ENCODE measurements around the gene ABCA13.

Gene ABCA13

GRCh38 chr7:48452218-48452617 lies 281.0 kb downstream of the ABCA13 start:
- no peak for DNase-seq

GRCh38 chr7:48454750-48455192 lies 283.5 kb downstream of the ABCA13 start:
- DNase-seq, result no peak

GRCh38 chr7:48455363-48455762 lies 284.1 kb downstream of the ABCA13 start:
- DNase-seq, result no peak

GRCh38 chr7:48458701-48459524 lies 287.7 kb downstream of the ABCA13 start:
- DNase-seq, result no peak

DNA sequence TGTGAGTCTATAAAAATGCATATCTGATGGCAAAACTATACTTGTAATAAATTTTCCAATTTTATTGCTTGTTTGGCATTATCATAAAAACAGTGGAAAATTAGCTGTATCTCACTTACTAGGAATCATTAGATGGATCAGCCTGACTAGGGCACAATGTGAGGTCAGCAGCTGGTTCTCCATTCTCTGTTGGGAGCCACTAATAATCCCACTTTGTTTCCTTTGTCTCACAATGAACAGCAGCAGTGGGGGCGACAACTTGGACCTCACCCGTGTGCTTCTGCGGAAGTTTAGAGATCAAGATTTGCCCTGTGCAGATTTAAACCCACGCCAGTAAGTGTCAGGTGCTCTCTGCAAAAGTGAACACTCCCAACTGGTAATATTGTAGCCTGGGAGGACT lies 295.5 kb downstream of the ABCA13 start:
- DNase-seq, result no peak

GRCh38 chr7:48471196-48471595 lies 299.9 kb downstream of the ABCA13 start:
- no peak for DNase-seq

GRCh38 chr7:48472640-48473039 lies 301.4 kb downstream of the ABCA13 start:
- no peak for DNase-seq

DNA sequence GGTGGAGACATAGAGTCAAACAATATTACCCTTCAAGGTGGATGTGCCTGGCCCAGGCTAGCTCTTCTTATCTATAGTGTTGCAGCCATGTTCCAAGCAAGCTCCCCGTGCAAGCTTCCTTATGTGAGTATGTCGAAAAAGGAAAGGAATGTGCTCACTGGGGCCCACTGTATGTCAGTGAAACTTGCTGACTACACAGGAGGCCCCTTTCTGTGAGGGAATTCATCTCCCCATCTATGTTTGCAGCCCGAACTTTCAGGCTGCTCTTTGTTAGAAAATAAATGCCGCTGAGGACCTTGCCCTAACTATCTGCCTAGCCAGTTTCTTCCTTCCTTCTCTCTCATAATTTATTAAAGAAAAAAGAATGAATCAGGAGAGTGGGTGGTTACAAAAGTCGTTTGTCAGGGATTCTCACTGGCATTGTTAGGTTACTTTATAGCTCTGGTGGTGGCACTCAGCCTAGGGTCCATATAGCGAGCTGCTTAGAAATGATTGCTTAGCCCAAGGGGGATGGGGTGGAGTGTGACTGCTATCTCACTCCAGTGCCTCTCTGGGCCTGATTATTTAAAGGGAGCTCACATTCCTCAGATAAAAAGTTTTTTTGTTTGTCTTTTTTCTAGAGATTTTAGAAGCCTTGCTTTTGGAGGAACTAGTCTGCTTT lies 302.1 kb downstream of the ABCA13 start:
- no peak for DNase-seq

DNA sequence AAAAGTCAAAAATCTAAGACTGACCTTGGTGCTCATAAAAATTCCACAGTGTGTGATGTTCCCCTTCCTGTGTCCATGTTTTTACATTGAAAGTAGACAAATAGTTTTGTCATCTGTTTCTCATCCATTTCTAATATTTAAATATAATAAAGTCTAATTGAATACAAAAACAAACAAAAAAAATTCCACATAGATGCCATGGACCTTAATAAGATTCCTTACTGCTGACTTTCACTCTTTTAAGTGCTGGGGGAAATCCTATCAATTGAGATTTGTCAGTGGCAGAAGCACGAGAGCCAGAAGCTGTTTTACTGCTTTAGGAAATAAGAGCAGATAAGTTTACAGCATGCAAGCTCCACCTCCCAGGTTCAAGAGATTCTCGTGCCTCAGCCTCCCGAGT lies 310.0 kb downstream of the ABCA13 start:
- no peak for DNase-seq

DNA sequence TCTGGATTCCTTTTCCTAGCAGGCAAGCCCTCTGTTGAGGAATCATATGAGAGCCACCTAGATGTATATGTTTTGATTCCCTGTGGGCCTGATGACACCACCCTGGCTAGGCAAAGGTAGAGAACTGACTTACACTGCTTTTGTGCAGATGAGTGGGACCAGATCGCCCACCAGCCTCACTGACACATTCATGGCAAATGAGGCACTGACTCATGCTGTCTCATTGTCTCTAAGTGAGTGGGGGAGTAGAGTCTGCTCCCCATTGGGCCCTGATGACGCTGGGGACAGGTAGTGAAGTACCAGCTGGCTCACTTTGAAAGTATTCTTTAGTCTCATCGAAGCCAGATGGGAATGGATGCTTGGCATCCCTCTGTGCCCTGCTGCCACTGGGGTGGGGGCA lies 326.3 kb downstream of the ABCA13 start:
- DNase-seq, result no peak

GRCh38 chr7:48502021-48502420 lies 330.8 kb downstream of the ABCA13 start:
- no peak for DNase-seq

DNA sequence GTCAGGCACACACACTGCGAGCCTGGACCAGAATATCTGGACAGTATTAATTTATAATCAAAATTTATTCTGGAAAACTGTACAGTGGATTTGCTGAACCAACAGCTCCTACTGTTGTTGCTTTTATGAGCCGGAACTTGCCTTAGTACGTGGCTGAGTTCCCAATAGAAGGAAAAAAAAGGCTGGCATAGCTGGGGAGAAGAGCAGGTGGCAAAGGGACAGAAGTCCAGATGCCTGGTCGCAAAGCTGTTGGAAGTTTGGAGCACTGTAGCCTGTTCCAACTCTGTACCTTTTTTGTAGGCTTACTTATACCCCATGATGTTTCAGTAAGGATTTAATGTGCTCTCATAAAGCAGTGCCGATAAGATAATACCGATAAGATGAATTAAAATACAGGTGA lies 333.8 kb downstream of the ABCA13 start:
- no peak for DNase-seq

GRCh38 chr7:48505466-48505865 lies 334.2 kb downstream of the ABCA13 start:
- DNase-seq, result no peak

GRCh38 chr7:48506569-48506968 lies 335.3 kb downstream of the ABCA13 start:
- DNase-seq, result no peak

DNA sequence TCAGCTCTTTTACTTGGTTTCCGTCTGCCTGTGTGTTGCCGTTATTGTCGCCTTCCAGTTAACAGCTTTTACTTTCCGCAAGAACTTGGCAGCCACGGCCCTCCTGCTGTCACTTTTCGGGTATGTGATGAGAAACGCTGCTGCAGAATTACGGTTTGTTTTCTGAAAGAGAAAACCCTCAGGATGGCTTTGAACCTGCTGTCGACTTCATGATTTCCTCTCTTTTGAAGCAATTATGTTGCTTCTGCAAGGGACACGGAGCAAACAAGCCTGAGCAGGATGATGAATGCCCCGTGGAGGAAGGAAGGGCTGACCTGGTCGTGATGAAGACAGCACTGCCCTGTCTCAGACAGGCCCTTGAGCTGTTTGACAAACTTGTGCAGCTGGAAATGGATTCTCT lies 339.8 kb downstream of the ABCA13 start:
- no peak for DNase-seq

DNA sequence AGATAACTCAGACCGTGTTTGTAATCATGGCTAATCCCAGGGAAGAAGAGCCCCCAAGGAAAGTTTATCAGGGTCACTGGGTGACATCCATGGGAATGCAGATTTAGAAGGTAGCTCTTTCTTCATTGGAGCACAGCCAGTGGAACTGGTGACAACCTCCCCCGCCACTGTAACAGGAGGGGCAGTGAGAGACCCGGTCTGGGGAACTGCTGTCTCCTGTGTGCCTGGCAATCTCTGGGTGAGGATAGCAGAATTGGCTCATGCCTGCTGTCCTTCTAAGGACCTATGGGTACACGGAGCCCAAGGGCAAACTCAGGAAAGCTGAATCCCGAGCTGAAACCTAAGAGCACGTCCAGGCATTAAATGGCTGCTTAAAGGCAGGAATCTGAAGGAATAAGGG lies 341.6 kb downstream of the ABCA13 start:
- DNase-seq, result no peak

- DNase-seq, result no peak
These were observed 343.9 kb downstream of the ABCA13 start for GRCh38 chr7:48515171-48515570.

DNA sequence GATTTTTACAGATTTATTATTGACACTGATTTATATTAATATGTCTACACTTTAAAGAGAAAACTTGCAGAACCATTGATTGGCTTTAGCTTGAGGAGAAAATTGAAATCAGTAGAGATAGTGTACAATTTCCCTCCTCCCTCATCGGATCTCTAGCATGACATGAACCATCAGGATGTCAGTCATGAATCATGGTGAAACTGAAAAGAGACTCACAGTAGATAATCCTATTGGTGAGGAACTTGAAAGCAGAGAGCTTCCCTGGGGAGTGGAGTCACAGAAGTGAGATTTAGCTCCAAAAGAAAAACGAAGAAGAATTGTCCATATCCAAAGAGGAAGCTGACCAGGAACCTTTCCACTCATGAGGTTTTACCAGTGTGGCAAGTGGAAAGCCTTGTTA lies 346.8 kb downstream of the ABCA13 start:
- no peak for DNase-seq

DNA sequence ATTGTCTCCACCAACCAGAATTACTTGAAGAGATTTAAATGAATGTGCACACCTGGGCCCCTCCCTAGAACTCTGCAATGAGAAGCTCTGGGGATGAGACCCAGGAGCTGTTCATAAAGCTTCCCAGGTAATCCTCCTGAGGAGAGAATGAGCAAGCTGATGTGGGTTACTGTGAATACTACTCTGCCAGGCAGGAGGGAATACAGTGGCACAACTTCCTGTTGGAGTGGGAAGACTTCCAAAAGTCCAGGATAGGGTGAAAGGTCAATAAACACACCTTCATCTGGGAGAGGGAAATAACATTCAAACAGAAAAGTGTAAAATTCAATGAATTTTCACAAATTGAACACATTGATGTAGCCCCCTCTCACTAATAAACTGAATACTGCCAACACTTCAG lies 351.4 kb downstream of the ABCA13 start:
- no peak for DNase-seq

GRCh38 chr7:48525736-48526732 lies 354.8 kb downstream of the ABCA13 start:
- no peak for DNase-seq

DNA sequence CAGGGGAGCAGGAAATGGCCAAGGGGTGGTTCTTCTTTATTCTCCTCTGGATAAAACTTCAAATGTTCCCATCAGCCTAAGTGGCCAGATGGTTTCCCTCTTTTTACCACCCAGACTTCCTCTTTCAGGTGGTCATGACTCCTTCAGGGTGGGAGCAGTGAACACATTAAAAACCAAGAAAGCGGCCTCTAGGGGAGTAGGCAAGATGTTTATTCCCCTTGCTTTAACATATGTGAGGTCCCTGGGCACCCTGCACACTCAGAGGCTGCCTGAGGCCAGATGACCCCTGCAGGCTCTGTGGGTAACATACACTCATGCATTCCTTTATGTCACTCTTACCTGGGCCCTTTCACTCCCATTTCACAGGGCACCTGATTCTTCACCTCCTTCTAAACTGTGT lies 357.4 kb downstream of the ABCA13 start:
- no peak for DNase-seq

GRCh38 chr7:48537561-48537960 lies 366.3 kb downstream of the ABCA13 start:
- DNase-seq, result no peak

- DNase-seq, result no peak
These were observed 369.5 kb downstream of the ABCA13 start for GRCh38 chr7:48540746-48541145.

Data from activated CD8-positive, alpha-beta memory T cell treated with anti-CD3 and anti-CD28 coated beads, Interleukin-2, amount 50 U/mL, for 4 hours (primary cell).